GM13976 (cell line): ENCODE measurements around the gene RGS9.
"Not testable (repeated sequence)": the region's sequence is repeated elsewhere in the genome, so short reads cannot be mapped to it uniquely, and the experiment has no call there.

Experiments
- DNase-seq: peaks from one replicate; pipeline ENCODE4 v3.0.0; 2012; ENCODE audit warnings: low spot score
- in situ Hi-C: fragments of 300-500 bp; cut with MboI; formaldehyde crosslinking; loops from one replicate; pipeline ENCODE4 v1.12.0; 2022; ENCODE audit warnings: low sequenced_read_pairs, mixed read lengths, inconsistent platforms; ENCODE audit not compliant: unreplicated experiment
- TF ChIP-seq, protein P1 (sequence below): IDR thresholded peaks from 2 replicates; pipeline ENCODE4 v1.5.1; 2012; ENCODE audit warnings: borderline replicate concordance, mild to moderate bottlenecking; ENCODE audit not compliant: insufficient read depth; ENCODE audit errors: extremely low read depth, missing control alignments, control extremely low read depth

RGS9 gene

DNA sequence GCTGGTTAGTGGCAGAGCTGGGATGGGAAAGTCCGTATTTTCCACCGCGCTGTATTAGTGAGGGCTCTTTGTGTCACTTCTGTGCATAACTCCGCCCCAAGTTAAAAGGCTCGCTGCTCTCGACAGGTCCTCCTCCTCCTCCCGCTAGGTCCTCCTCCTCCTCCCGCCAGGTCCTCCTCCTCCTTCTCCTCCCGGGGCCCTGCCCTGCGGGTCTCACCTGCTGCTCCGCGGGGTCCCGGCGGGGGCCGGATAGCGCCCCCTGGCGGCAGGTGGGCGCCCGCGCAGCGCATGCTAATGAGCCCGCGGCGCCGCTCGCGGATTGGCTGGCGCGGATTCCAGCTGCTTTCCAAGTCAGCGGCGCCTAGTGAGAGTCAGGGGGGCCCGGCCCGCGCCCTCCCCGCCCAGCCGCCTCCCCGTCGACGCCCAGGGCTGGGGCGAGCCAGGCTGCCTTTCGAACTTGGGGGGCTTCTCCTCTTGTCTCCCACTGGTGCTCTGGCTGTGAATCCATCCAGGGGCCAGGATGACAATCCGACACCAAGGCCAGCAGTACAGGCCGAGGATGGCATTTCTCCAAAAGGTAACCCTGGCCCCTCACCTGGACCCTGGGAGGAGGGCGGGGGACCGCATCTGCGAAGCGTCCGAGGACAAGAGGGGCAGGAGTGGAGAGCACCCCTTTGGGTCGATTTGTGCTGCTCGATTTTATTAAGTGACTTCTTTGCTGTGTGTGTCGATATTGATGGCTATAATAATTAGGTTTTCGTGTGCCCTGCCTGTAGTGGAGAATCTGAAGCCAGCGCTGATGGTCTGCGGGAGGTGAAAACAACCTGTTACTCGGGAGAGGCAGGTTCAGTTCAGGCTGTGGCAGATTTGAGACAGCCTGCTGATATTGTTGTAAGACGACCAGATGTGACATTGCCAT lies at the start of gene RGS9:
Gene RGS9 (plus strand): TSS at position 350 of the 919 bp plus-strand sequence. CDS start 171 bp downstream, at position 521.
- DNase-seq, result peak; percentile 91
- TF ChIP-seq, protein P1, sequence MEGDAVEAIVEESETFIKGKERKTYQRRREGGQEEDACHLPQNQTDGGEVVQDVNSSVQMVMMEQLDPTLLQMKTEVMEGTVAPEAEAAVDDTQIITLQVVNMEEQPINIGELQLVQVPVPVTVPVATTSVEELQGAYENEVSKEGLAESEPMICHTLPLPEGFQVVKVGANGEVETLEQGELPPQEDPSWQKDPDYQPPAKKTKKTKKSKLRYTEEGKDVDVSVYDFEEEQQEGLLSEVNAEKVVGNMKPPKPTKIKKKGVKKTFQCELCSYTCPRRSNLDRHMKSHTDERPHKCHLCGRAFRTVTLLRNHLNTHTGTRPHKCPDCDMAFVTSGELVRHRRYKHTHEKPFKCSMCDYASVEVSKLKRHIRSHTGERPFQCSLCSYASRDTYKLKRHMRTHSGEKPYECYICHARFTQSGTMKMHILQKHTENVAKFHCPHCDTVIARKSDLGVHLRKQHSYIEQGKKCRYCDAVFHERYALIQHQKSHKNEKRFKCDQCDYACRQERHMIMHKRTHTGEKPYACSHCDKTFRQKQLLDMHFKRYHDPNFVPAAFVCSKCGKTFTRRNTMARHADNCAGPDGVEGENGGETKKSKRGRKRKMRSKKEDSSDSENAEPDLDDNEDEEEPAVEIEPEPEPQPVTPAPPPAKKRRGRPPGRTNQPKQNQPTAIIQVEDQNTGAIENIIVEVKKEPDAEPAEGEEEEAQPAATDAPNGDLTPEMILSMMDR, result peak; percentile 94
- in situ Hi-C loops, result no loop called here

DNA sequence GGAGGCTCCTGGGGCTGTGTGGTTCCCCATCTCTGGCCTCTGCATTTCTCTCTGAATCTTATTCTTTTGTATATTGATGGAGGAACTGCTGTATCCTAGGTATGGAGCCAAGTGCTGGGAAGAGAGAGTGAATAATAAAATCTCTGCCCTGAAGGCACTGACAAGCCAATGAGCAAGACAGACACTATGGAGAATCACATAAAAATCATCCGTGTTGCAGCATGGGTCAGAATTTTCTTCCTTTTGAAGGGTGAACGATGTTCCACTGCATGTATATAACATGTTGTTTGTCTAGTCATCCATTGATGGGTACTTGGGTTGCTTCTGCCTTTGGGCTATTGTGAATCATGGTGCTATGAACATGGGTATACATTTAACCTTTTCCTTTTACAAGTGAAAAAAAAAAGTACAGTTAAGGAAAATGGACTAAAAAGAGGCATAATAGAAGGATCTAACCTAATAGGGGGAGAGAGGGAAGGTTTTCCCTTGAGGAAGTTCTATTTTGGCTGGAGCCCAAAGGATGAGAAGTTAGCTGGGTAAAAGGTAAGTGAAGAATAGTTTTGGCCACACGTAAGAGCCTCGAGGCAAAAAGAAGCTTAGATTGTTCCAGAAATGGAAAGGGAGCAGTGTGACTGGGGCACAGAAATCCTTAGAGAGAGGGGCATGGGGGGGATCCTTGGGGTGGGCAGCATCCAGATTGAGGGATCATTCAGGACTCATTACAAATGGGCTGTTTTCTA lies 48.4 kb upstream of the RGS9 start:
- no peak for DNase-seq
- TF ChIP-seq, protein P1, result no peak
- in situ Hi-C loops, result no loop called here

DNA sequence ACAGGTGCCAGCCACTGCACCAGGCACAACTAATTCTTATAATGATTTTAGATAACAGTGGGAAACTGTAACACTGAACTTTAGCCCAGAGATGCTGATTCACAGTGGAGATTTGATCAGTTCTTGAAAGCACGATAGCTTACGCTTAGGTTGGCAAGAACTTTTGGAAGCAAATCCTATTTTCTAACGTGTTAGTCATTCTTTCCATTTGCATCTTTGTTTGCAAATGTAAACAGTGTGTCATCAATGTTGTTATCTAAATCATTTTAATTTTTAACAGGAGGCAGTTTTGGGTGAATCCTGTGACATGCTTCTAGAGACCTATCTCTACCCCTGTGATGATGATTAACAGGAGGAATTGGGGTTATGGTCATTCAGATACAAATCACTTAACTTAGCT lies 44.9 kb upstream of the RGS9 start:
- in situ Hi-C loops, result no loop called here
- TF ChIP-seq, protein P1, result no peak
- DNase-seq, result no peak

DNA sequence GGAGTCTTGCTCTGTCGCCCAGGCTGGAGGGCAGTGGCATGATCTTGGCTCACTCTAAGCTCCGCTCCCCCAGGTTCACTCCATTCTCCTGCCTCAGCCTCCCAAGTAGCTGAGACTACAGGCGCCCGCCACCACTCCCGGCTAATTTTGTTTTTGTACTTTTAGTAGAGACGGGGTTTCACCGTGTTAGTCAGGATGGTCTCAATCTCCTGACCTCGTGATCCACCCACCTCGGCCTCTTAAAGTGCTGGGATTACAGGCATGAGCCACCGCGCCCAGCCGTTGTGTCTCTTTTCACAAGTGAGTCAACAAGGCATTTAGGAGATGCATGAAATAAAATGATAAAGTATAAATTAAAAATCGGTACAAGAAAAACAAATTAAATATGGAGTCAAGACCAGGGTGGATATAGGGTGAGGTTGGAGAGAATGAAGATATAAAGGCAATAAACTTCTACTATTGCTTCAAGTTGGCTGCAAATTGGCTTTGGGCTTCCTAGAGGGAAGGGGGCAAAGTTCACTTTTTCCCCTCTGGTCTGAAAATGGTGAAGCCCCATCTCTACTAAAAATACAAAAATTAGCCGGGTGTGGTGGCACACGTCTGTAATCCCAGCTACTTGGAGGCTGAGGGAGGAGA lies 44.3 kb upstream of the RGS9 start:
- in situ Hi-C loops, DNase-seq: not testable (repeated sequence)

DNA sequence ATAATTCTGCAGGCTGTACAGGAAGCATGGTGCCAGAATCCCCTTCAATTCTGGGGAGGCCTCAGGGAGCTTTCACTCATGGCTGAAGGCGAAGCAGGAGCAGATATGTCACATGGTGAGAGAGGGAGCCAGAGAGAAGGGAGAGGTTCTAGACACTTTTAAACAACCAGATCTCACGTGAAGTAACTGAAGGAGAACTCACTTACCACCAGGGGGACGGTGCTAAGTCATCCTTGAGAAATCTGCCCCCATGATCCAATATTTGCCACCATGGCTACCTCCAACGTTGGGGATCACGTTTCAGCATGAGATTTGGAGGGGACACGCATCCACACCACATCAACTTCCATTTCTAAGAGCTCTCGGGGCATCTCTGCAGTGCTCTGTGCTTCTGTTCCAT lies 43.2 kb upstream of the RGS9 start:
- no peak for DNase-seq
- in situ Hi-C loops, result no loop called here

DNA sequence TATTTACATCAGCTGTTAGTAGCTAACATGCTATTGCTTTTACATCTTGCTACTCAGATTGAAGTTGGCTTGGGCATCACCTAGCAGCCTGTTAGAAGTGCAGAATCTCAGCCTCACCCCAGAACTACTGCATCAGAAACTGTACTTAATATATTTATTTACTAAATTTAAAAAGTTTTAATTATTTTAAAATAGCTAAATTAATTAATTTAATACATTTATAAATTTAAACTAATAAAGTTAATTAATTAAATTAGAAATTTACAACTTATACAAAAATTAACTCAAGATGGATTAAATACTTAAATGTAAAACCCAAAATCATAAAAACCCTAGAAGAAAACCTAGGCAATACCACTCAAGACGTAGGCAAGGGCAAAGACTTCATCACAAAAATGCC lies 41.7 kb upstream of the RGS9 start:
- in situ Hi-C loops, result no loop called here
- DNase-seq, result no peak
- TF ChIP-seq, protein P1, result no peak

More for the DNA sequence above, 43.2 kb upstream of the RGS9 start:
- TF ChIP-seq, protein P1, result no peak

DNA sequence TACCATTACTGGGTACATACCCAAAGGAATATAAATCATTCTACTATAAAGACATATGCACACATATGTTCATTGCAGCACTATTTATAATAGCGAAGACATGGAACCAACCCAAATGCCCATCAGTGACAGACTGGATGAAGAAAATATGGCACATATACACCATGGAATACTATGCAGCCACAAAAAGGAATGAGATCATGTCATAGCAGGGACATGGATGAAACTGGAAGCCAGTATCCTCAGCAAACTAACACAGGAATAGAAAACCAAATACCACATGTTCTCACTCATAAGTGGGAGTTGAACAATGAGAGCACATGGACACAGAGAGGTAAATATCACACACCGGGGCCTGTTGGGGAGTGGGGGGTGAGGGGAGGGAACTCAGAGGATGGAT lies 40.8 kb upstream of the RGS9 start:
- in situ Hi-C loops, DNase-seq: not testable (repeated sequence)
